ENCODE data around the gene TUB.

The TUB gene

DNA sequence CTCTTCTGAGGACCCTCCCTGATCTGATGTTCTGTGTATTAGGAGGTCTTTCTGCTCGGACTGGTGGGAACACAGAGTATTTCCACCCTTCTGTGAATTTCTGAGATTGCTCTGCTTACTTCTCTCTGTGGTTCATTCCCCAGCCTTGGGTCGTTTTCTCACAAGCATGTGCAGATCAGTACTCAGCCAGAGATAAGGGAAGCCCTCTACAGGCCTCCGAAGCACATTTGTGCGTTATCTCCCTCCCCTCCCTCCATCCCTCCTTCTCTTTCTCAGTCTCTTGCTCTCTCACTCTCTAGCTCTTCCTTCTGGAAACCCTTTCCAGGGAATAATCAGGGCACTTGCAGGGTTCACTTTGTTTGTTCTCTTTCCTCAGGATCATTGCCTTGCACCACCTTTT is 35.2 kb upstream of the TUB start:
- no peak for DNase-seq (ENCODE audit: low spot score)

DNA sequence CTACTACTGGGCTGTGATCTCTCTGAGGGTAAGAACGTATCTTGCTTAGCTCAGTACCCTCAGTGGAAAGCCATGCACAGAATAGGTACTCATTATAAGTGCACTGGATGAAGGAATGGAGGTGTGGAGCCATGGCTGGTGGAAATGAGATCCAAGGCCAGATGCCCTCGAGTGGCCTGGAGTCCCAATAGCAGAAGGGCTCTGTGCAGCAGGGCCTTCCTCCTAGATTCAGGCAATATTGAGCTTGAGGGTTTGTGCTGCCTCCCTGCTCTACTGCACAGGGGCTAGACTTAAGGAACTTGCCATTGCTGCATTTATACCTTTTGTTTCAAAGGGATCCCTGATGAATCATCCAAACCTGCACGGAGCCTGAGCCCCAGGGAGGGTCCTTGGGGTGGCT is 33.6 kb upstream of the TUB start:
- DNase-seq (ENCODE audit: low spot score) = no peak

- no peak for DNase-seq (ENCODE audit: low spot score)
Measured at GRCh38 chr11:8049084-8049483, 31.9 kb upstream of the TUB start.

- DNase-seq (ENCODE audit: low spot score) = no peak
Measured at GRCh38 chr11:8055091-8055835, 25.7 kb upstream of the TUB start.

- DNase-seq (ENCODE audit: low spot score) = no peak
Measured at GRCh38 chr11:8055836-8056526, 25.0 kb upstream of the TUB start.

DNA sequence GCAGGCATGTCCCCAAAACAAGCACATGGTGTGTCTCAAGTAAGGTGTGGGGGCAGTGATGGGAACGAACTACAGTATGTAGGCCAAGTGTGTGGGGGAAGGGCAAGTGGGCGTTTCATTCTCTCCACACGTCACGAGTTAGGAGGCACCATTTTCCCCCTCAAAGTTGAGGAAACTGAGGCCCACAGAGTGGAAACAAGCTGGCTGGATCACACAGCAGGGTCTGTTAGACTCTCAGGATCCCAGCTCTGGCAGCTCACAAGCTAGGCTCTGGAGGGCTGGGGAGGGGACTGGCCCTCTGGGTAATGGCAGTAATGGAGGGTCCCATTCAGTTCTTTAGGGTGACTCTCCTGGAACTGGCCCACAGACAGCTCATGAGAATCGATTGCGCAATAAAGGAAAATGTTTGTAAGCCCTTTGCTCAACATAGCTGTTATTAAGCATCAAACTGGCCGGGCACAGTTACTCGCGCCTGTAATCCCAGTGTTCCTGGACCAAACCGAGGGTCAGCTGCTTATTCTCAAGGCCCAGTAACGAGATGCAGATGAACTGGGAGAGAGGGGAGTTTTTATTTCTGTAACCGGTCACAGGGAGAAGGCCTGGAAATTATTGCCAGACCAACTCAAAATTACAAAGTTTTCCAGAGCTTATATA is 24.1 kb upstream of the TUB start:
- peak; percentile 77 for DNase-seq (ENCODE audit: low spot score)

DNA sequence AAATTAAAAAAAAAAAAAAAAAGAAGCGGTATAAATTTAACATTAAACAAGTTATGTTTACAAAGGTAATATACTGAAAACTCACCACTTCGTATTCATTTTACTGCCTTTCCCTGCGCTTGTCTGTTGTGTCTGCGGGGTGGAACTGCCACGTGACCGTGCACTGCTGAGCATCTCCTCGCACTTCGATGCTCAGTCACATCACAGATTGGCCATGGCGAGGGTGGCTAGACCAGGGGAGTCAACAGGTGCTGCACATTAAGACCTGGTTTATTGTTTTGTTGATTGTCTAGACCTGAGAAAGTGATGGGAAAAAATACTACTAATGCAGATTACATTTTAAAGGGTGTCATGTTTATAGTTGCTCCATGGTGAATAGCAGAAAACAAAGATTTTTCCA is 22.8 kb upstream of the TUB start:
- DNase-seq (ENCODE audit: low spot score) = no peak

GRCh38 chr11:8059030-8059429 is 22.0 kb upstream of the TUB start:
- DNase-seq (ENCODE audit: low spot score) = no peak

DNA sequence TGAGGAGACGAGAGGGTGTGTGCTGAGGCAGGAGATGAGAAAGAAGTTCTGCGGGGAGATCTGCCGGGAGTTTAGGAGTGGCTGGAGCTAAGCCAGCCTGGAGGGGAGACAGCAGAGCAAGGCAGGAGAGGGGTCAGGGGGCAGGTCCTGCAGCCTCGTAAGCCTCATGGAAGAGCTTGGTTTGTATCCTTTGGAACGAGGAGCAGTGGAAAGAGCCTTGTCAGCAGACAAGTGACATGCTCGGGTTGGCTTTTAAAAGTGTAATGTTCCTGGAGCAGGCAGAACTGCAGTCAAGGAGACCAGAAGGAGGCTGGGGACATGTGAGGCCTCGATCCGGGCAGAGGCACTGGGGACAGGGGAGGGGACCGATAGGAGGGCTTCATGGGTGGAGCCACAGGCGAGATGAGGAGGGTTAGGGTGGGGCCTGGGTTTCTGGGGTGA is 21.4 kb upstream of the TUB start:
- DNase-seq (ENCODE audit: low spot score) = no peak

DNA sequence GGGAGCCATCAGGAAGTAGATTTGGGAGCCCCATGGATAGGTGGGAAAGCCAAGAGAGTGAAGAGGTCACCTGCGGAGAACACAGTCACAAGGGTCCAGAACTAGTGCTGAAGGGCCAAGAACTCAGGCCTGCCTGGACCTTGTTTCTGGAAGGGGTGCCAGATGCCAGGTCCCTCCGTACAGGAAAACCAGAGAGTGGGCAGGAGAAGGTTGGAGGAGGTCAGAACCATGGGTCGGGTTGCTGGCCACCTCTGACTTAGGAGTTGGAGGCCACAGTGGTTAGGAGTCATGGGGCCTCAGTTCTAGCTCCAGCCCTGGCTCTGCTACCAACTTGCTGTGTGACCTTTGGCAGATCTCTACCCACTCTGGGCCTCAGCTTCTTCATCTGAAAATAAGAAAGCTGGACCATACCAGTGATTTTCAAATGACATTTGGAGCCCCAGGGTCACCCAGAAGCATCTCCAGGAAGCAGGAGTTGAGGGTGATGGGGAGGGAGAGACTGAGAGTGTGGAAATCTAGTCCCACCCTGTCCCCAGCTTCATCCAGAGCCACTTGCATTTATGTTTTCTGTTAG is 20.8 kb upstream of the TUB start:
- no peak for DNase-seq (ENCODE audit: low spot score)

DNA sequence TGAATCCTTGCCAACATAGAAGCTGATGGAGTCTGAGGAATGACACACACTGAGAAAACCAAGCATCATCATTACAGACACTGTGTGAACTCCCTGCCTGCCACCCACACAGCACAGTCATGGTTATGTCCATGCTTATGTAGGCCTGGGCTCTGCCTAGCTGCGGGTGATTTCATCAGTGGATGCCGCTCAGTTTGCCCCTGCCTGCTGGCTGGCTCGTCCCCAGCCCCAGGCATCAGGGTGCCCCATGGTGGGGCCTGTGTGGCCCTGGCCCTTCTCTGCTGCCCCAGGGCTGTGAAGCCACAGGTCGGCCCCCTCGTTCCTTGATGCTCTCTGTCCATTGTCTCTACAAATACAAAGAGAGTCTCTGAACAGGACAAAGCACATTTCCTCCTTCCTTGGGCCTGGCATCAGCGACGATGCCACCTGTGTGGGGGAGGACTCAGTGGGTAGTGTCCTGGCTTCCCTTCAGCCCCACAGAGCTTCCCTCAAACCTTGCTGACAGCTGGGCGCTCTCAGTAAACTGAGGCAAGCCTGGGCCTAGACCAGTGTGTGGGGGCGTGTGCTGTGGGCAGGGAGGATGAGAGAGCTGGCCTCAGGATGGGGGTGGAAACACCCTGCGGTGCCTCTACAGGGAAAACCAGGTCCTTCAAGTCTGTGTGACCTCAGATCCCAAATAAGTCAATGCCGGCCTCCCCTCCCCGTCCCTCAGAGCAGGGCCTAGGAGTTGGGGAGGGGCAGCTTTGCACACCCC is 20.0 kb upstream of the TUB start:
- peak; percentile 83 for DNase-seq (ENCODE audit: low spot score)

GRCh38 chr11:8061555-8062428 is 19.2 kb upstream of the TUB start:
- no peak for DNase-seq (ENCODE audit: low spot score)

DNA sequence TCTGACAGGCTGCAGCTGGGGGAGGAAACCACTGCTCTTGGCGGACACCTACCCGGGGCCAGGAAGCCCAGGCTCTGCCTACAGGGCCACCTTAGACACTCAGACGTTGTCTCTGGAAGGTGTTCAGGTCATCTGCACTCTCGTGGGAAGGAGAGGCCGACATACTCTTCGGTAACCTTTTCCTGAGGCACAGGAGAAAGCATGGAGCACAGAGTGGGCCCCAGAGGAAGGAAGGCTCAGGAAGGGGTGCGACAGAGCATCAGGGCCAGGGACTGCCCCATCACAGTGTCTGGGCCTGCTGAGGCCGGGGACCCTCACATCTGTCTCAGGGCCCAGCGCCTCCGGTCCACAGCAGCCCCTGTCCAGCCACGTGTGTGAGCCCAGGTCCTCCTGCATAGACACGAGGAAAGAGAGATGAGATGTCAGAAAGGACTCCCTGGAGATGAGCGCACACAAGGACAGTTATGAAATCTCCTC is 18.2 kb upstream of the TUB start:
- DNase-seq (ENCODE audit: low spot score) = no peak

GRCh38 chr11:8063324-8063723 is 17.7 kb upstream of the TUB start:
- peak; percentile 55 for DNase-seq (ENCODE audit: low spot score)

- no peak for DNase-seq (ENCODE audit: low spot score)
Measured at GRCh38 chr11:8065031-8065430, 16.0 kb upstream of the TUB start.

GRCh38 chr11:8066036-8066910 is 14.7 kb upstream of the TUB start:
- no peak for DNase-seq (ENCODE audit: low spot score)

- no peak for DNase-seq (ENCODE audit: low spot score)
Measured at GRCh38 chr11:8066911-8067455, 14.0 kb upstream of the TUB start.

DNA sequence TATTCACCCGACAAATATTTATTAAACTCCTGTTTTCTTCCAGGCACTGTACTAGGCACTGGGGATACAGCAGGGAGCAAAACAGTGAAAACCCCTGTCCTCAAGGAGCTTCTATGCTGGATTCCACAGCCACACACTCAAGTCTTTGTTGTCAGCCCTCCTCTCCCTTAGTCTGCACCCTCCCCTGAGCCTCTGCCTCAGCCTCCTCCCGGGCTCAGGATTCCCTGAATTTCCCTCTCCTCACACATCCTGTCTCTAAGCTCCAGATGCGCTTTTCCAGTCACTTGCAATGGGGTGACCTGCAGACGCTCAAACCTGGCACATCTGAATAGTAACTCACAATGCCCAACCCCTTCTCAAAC is 13.5 kb upstream of the TUB start:
- DNase-seq (ENCODE audit: low spot score) = no peak

DNA sequence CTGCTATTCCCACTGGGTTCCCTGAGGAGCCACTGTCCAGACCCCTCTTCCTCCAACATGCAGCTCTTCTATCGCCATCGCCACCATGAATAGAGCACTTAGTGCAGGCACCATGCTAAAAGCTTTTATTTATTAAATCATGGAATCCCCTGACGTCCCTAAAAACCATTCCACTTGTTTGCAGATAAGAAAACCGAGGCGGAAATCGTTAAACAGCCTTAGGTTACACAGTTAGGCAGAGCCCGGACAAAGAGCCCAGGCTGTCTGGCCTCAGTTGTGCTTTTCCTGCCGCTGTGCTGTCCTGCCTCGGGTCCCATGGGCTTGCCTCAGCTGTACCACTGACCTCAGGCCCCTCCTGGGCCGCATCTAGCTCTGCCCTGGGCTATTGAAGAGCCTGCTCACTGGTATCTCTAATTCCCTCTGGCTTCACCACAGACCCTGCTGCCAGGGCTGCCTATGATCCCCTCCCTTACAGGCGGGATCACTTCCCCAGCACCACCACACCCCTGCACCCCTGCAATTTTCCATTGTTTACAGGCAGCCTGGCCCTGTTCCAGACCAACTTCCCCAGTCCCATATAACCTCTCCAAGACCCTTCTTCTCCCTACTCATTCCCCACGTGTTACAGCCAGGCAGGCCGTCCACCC is 13.0 kb upstream of the TUB start:
- DNase-seq (ENCODE audit: low spot score) = no peak
